B cell (primary cell): ENCODE measurements around the gene SLC35F5. TPM values are rescaled to one million over a fixed set of nuclear protein-coding genes. Genes with fewer than 3 reads are reported as not detected.

Experiments
- ATAC-seq: fragments of 200-7000 bp; cut with Tn5 transposase; one replicate; pipeline ENCODE4 v1.10.0; 2021; ENCODE audit warnings: low read depth, mild to moderate bottlenecking, moderate number of reproducible peaks, moderate library complexity
- CTCF ChIA-PET: fragments of 350-600 bp; sonication (Branson Sonifier 250); formaldehyde crosslinking; loops from one replicate; lab custom pipeline; 2021; ENCODE audit warnings: antibody characterized with exemption, inconsistent platforms; lab: Charles Lee
- POLR2A ChIA-PET: fragments of 350-600 bp; sonication (Branson Sonifier 250); formaldehyde crosslinking; loops from one replicate; lab custom pipeline; 2021; ENCODE audit warnings: antibody characterized with exemption; lab: Charles Lee
- DNase-seq: peaks from one replicate; pipeline ENCODE4 v3.0.0; 2013
- H2AFZ ChIP-seq: 2 replicates; pipeline ENCODE4 v1.6.1; 2012; ENCODE audit warnings: mild to moderate bottlenecking, low read depth, low read length; ENCODE audit not compliant: insufficient read depth, poor library complexity, severe bottlenecking
- H3K27ac ChIP-seq, 2 donors: 1 replicate in 1 of 2; 2 replicates in 1 of 2; pipeline ENCODE4 v1.5.1; 2012 to 2013; ENCODE audit warnings: low read length in 2 of 2, mild to moderate bottlenecking in 2 of 2, moderate library complexity in 1 of 2
- H3K27me3 ChIP-seq, 4 experiments: fragments of 200-600 bp in 1 of 4; sonication (generic) in 1 of 4; replicated peaks in 1 of 4; 1 replicate in 2 of 4; 2 replicates in 2 of 4; pipeline versions ENCODE4 v1.6.1 to v1.7.0; 2013 to 2016; ENCODE audit warnings: low read length in 3 of 4, mild to moderate bottlenecking in 2 of 4, mixed read lengths in 1 of 4, moderate library complexity in 1 of 4; ENCODE audit not compliant: insufficient read depth in 4 of 4, control insufficient read depth in 3 of 4; ENCODE audit errors: control extremely low read depth in 1 of 4
- H3K36me3 ChIP-seq, 2 experiments: replicated peaks in 1 of 2; 1 replicate in 1 of 2; 2 replicates in 1 of 2; pipeline versions ENCODE4 v1.6.1 to v1.7.1; 2013; ENCODE audit warnings: low read length in 1 of 2; ENCODE audit not compliant: insufficient read depth in 2 of 2, control insufficient read depth in 1 of 2; ENCODE audit errors: control extremely low read depth in 1 of 2, extremely low read depth in 1 of 2
- H3K4me1 ChIP-seq, 2 donors: fragments of 200-600 bp in 1 of 2; sonication (generic) in 1 of 2; 1 replicate in 1 of 2; 2 replicates in 1 of 2; pipeline versions ENCODE4 v1.5.1 to v1.6.1; 2013 to 2017; ENCODE audit warnings: low read length in 2 of 2; ENCODE audit not compliant: control insufficient read depth in 2 of 2, insufficient read depth in 2 of 2
- H3K4me2 ChIP-seq: replicated peaks from 2 replicates; pipeline ENCODE3; 2012; ENCODE audit warnings: mild to moderate bottlenecking, low read depth, low read length; ENCODE audit not compliant: poor library complexity, severe bottlenecking
- H3K4me3 ChIP-seq, 5 experiments: fragments of 200-600 bp in 1 of 5; sonication (generic) in 1 of 5; 1 replicate in 3 of 5; 2 replicates in 2 of 5; pipeline versions ENCODE4 v1.5.1 to v1.7.0; 2011 to 2016; ENCODE audit warnings: low read length in 4 of 5, mild to moderate bottlenecking in 4 of 5, low read depth in 2 of 5, control low read depth in 1 of 5, moderate library complexity in 1 of 5; ENCODE audit not compliant: insufficient read depth in 1 of 5; ENCODE audit errors: control extremely low read depth in 1 of 5, extremely low read depth in 1 of 5
- H3K79me2 ChIP-seq: fragments of 200-600 bp; sonication (generic); one replicate; pipeline ENCODE4 v1.6.0; 2016; ENCODE audit warnings: low read length; ENCODE audit not compliant: control insufficient read depth, insufficient read depth
- H3K9ac ChIP-seq: fragments of 200-600 bp; sonication (generic); 2 replicates; pipeline ENCODE4 v1.6.1; 2017; ENCODE audit warnings: mild to moderate bottlenecking, low read length, moderate library complexity
- H3K9me3 ChIP-seq, 3 donors: one replicate each; pipeline versions ENCODE4 v1.6.1 to v1.7.1; 2013; ENCODE audit warnings: low read length in 2 of 3; ENCODE audit not compliant: control insufficient read depth in 2 of 3, insufficient read depth in 1 of 3; ENCODE audit errors: control extremely low read depth in 1 of 3
- H4K20me1 ChIP-seq: 2 replicates; pipeline ENCODE4 v1.6.0; 2012; ENCODE audit warnings: mild to moderate bottlenecking, low read length; ENCODE audit not compliant: insufficient read depth, control insufficient read depth, poor library complexity, severe bottlenecking
- H3K27ac Mint-ChIP-seq: one replicate; pipeline ENCODE4 v1.8.0; 2021; ENCODE audit warnings: mixed read lengths
- H3K27me3 Mint-ChIP-seq: one replicate; pipeline ENCODE4 v1.8.0; 2021; ENCODE audit warnings: mixed read lengths
- H3K4me1 Mint-ChIP-seq: one replicate; pipeline ENCODE4 v1.8.0; 2021; ENCODE audit warnings: mixed read lengths
- H3K4me3 Mint-ChIP-seq: one replicate; pipeline ENCODE4 v1.8.0; 2021; ENCODE audit warnings: mixed read lengths
- H3K9me3 Mint-ChIP-seq: one replicate; pipeline ENCODE4 v1.8.0; 2022; ENCODE audit warnings: mixed read lengths; ENCODE audit not compliant: insufficient read depth
- EZH2 ChIP-seq: IDR thresholded peaks from 2 replicates; pipeline ENCODE4 v1.6.1; 2012; ENCODE audit warnings: borderline replicate concordance, low read depth, mild to moderate bottlenecking, moderate library complexity, low read length; ENCODE audit not compliant: insufficient read depth, poor library complexity, severe bottlenecking
- WGBS: methylation state at CpG from one replicate; pipeline ENCODE4 v1.1.5; 2013; ENCODE audit warnings: missing lambda C conversion rate; ENCODE audit not compliant: insufficient coverage; 5-methylcytosine and 5-hydroxymethylcytosine counted together
- intact Hi-C: fragments of 100-400 bp; cut with micrococcal nuclease; formaldehyde crosslinking; loops from one replicate; pipeline ENCODE4 v1.10.0; 2022
- polyA plus RNA-seq: library from polyadenylated mRNA; depleted of rRNA; stranded (reverse); fragments of >200 nt; gene quantifications from 2 replicates; pipeline ENCODE4 v1.2.3, GENCODE V29; 2012
- total RNA-seq, 2 donors: library from RNA; stranded (reverse); fragments of 120-200 nt in 1 of 2; gene quantifications; 1 replicate in 1 of 2; 2 replicates in 1 of 2; pipeline versions ENCODE4 v1.2.3 to v1.2.4, GENCODE V29; 2013 to 2022
- TF ChIP-seq, protein P1 (sequence below): fragments of 200-600 bp; IDR thresholded peaks from one replicate; pipeline ENCODE4 v1.8.0; 2022; ENCODE audit warnings: antibody characterized with exemption, mild to moderate bottlenecking

The SLC35F5 gene
- total and polyA plus RNA-seq, 2 donors (not counting 1 experiment from before 2014, with no cell fraction given), result 9.8 to 75.5 TPM

DNA sequence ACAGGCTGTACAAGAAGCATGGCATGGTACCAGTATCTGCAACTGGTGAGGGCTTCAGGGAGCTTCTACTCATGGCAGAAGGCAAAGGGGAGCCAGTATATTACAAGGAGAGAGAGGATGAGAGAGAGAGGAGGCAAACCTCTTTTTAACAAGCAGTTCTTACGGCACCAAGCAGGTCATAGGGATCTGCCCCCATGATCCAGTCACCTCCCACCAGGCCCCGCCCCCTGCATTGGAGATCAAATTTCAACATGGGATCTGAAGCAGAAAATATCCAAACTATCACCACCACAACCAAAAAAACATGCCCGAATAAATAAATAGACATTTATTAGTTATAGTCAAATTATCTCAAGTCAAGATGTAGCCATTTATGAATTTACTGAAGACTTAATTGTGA is 14.5 kb upstream of the SLC35F5 start:
- Histone ChIP-seq H2AFZ (no peak overlapping the region), H3K27me3 (no peaks in the 10 kb centered on the region), H3K4me3 (no peak overlapping the region), H3K36me3 (no peaks in the 10 kb centered on the region), H3K9ac (no peak overlapping the region), H3K27ac (no peak overlapping the region), H3K79me2 (no peaks in the 10 kb centered on the region), H3K4me2 (no peak overlapping the region), H3K4me1 (no peaks in the 10 kb centered on the region), H3K9me3 (no peaks in the 10 kb centered on the region), H4K20me1 (no peaks in the 10 kb centered on the region)
- Mint-ChIP-seq H3K27ac (no peak overlapping the region), H3K4me3 (no peak overlapping the region), H3K27me3 (no peaks in the 10 kb centered on the region), H3K4me1 (peaks cover 3% of the 10 kb centered on the region), H3K9me3 (no peaks in the 10 kb centered on the region)
- intact Hi-C loops, result no loop called here
- ATAC-seq, result no peak
- no CpG with 5 or more reads among the region's 3 CpGs for WGBS
- CTCF ChIA-PET, result no interaction called here
- no peak for DNase-seq
- POLR2A ChIA-PET, result no interaction called here
- TF ChIP-seq, protein P1, sequence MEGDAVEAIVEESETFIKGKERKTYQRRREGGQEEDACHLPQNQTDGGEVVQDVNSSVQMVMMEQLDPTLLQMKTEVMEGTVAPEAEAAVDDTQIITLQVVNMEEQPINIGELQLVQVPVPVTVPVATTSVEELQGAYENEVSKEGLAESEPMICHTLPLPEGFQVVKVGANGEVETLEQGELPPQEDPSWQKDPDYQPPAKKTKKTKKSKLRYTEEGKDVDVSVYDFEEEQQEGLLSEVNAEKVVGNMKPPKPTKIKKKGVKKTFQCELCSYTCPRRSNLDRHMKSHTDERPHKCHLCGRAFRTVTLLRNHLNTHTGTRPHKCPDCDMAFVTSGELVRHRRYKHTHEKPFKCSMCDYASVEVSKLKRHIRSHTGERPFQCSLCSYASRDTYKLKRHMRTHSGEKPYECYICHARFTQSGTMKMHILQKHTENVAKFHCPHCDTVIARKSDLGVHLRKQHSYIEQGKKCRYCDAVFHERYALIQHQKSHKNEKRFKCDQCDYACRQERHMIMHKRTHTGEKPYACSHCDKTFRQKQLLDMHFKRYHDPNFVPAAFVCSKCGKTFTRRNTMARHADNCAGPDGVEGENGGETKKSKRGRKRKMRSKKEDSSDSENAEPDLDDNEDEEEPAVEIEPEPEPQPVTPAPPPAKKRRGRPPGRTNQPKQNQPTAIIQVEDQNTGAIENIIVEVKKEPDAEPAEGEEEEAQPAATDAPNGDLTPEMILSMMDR, result no peak
- TF ChIP-seq EZH2, result no peak

DNA sequence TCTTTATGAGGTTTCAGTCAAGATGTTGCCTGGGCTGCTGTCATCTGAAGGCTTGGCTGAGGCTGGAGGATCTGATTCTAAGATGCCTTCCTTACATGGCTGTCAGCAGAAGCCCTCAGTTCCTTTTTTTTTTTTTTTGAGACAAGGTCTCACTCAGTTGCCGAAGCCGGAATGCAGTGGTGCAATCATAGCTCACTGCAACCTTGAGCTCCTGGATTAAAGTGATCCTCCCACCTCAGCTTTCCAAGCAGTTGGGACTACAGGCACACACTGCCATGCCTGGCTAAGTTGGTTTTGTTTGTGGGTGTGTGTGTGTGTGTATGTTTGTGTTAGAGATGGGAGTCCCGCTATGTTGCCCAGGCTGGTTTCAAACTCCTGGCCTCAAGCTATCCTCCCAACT is 13.1 kb upstream of the SLC35F5 start:
- H4K20me1 ChIP-seq, result no peaks in the 10 kb centered on the region
- no peak overlapping the region for H3K4me2 ChIP-seq
- H2AFZ ChIP-seq, result no peak overlapping the region
- Mint-ChIP-seq H3K4me3 (no peak overlapping the region), H3K27ac (no peak overlapping the region), H3K27me3 (no peaks in the 10 kb centered on the region), H3K9me3 (no peaks in the 10 kb centered on the region), H3K4me1 (no peaks in the 10 kb centered on the region)
- TF ChIP-seq, protein P1, result no peak
- no peak for TF ChIP-seq EZH2
- no peak overlapping the region for H3K4me3 ChIP-seq
- no peak for ATAC-seq
- no peak for DNase-seq
- no peaks in the 10 kb centered on the region for H3K79me2 ChIP-seq
- H3K36me3 ChIP-seq, result no peaks in the 10 kb centered on the region
- H3K27me3 ChIP-seq, result no peaks in the 10 kb centered on the region
- H3K4me1 ChIP-seq, result no peaks in the 10 kb centered on the region
- no peak overlapping the region for H3K27ac ChIP-seq
- intact Hi-C loops, result loop anchor here (5.0 kb wide), 1 partner anchor 33 kb away; no protein-coding TSS in a partner anchor
- no CpG with 5 or more reads among the region's 3 CpGs for WGBS
- ChIA-PET CTCF (interaction anchor here (0.9 kb wide), 1 partner anchor 13 kb away, joined by 4 read pairs; the partner anchor contains the start of gene SLC35F5), POLR2A (interaction anchor here (0.6 kb wide), 1 partner anchor 98 kb away, joined by 3 read pairs; no protein-coding TSS in a partner anchor)
- no peak overlapping the region for H3K9ac ChIP-seq
- H3K9me3 ChIP-seq, result peaks cover 0 to 4% (median 0%) of the 10 kb centered on the region in 3 donors
